ENCODE measurements around the gene SPHKAP.
"Not testable (repeated sequence)": the region's sequence is repeated elsewhere in the genome, so short reads cannot be mapped to it uniquely, and the experiment has no call there.

Gene SPHKAP

DNA sequence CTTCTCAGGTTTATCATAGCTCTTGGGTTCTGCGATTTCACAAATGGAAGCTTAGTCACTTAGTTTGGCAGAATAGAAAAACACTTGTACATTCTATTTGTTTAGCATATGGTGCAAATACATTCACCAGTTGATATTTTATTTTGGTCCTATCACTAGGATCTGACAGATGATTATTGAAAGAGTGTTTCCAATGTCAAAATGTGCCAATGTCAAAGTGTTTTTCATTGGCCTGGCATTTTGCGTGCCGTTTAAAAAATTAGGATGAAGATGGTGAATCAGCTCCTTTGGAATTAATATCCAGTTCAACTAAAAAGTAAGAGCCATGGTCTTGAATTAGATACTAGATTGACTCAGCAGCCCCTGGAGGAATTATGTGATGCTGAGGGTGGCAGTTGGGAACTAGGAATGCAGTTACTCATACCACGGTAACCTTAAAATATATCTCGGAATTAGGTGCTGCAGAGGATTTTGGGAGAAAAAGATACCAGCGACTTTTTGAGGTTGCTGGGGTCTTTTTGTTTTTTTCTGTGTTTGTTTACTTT is 87.0 kb downstream of the SPHKAP start:
- in situ Hi-C loops (cut with MboI; ENCODE audit: low sequenced_read_pairs): no loop called here

- in situ Hi-C loops (cut with MboI; ENCODE audit: low sequenced_read_pairs): no loop called here
These were observed 89.4 kb downstream of the SPHKAP start for GRCh38 chr2:228092056-228092455.

GRCh38 chr2:228086561-228086960 is 94.9 kb downstream of the SPHKAP start:
- in situ Hi-C loops (cut with MboI; ENCODE audit: low sequenced_read_pairs): no loop called here

DNA sequence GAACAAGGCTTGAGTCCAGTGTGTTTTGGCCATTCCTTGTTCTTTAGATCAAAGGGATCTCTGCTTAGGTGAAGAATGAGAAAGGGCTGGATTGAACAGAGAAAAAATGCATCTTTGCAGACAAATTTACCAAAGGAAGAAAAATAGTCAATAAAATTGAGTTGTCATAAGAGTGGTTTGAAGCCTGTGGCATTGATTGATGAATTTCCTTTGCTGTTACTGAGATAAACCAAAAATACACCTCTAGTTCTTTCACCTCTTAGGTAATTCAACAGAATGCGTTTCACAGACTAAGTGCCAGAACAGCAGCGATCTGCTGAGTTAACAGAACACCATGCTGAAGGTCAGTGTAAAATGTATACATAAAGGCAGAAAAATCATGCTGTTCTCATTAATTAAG is 96.8 kb downstream of the SPHKAP start:
- in situ Hi-C loops (cut with MboI; ENCODE audit: low sequenced_read_pairs): no loop called here

- in situ Hi-C loops (cut with MboI; ENCODE audit: low sequenced_read_pairs): no loop called here
These were observed 98.4 kb downstream of the SPHKAP start for GRCh38 chr2:228083131-228083530.

DNA sequence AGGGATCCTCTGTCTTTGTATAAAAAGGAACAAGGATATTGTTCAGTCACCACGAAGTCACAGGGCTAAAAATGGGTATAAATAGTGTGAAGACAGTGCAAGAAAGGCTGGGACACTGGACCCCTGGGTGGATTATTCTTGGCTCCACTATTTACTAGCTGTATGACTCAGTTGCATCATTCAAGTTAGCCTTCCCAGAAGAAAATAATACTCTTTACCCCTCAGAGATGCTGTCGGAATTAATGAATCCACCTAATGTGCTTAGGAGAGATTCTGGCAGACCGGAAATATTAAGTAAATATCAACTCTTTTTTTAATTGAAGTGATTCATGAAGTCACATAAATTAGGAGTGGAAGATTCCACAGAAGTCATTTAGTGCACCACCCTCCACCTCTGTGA is 98.9 kb downstream of the SPHKAP start:
- in situ Hi-C loops (cut with MboI; ENCODE audit: low sequenced_read_pairs): no loop called here

DNA sequence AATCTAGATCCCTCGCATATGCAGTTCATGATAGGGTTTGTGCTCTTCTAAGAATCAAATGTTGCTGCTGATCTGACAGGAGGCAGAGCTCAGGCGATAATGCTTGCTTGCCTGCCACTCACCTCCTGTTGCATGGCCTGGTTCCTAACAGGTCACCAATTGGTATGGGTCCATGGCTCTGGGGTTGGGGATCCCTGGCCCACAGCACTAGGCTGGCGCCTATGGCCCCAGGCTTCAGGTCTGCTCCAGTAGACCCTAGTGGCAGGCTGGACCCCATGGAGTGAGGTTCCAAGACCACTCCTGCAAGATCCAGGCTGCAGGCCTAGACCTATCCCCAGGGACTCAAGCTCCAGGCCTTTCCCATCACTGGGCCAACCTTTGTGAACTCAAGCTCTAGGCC is 102.3 kb downstream of the SPHKAP start:
- in situ Hi-C loops (cut with MboI; ENCODE audit: low sequenced_read_pairs): no loop called here

GRCh38 chr2:228076695-228077094 is 104.8 kb downstream of the SPHKAP start:
- in situ Hi-C loops (cut with MboI; ENCODE audit: low sequenced_read_pairs): not testable (repeated sequence)

DNA sequence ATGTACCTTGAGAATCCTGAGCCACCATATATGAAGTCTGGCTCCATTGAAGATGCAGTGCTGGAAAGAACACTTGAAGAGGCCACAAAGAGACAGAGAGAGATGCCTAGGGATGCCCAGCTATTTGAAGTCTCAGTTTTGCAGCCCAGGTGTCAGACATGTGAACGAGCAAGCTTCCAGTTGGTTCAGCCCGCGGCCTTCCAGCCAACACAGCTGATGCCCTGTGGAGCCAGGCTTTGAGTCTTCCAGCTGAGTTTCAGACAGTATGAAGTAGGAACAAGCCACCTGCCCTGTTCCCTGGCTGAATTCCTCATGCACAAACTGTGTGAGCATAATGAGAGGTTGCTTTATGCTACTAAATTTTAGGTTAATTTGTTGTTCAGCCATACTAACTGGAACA is 108.8 kb downstream of the SPHKAP start:
- in situ Hi-C loops (cut with MboI; ENCODE audit: low sequenced_read_pairs): no loop called here

- in situ Hi-C loops (cut with MboI; ENCODE audit: low sequenced_read_pairs): no loop called here
These were observed 114.2 kb downstream of the SPHKAP start for GRCh38 chr2:228067309-228067708.

DNA sequence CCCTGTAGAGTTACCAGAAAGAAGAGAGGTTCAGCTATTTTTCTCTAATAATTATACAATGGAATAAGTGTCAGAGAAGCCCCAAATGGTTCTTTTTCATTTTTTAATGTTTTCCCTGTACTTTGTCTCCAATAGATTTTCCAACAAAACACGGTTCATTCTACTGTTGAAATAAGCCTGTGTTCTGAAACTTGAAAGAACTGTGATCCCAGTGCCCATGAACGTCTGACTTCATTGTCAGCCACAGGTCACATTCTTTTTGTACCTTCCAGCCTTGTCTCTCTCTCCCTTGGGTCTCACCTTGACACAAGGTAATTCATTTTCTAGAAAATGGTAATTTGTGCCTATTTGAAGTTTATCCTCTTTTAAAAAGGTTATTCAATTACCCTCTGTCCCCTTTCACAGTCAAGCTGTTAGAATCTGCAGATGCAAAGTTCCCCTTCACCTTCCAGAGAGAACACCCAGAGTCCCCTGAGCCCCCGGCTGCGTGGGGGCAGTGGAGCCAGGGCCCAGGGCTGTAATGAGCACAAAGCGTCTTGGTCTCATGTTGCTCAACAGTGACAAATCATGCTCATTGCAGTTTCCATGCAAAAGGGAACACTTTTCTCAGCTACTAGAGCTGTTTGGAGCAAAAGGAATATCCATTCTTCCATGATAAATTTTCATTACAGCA is 115.2 kb downstream of the SPHKAP start:
- in situ Hi-C loops (cut with MboI; ENCODE audit: low sequenced_read_pairs): no loop called here

DNA sequence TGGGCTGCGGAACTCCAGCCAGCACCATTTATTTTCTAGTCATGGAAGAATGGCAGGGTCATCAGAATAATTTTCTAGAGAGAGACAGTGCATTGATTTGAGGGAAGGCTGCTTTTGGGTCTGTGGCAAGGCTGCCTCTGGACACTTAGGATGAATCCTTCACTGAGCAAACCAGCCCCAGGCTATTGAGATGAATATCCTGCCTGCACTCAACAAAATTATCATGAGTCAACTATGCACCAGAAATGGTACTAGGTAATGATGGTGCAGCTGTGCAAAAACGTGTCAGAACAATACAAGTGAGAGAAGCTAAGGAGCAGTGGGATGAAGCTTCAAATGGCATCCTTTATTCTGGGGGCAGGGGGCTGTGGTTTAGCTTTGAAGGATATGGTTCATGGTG is 115.8 kb downstream of the SPHKAP start:
- in situ Hi-C loops (cut with MboI; ENCODE audit: low sequenced_read_pairs): no loop called here

- in situ Hi-C loops (cut with MboI; ENCODE audit: low sequenced_read_pairs): no loop called here
These were observed 116.6 kb downstream of the SPHKAP start for GRCh38 chr2:228064796-228065315.

DNA sequence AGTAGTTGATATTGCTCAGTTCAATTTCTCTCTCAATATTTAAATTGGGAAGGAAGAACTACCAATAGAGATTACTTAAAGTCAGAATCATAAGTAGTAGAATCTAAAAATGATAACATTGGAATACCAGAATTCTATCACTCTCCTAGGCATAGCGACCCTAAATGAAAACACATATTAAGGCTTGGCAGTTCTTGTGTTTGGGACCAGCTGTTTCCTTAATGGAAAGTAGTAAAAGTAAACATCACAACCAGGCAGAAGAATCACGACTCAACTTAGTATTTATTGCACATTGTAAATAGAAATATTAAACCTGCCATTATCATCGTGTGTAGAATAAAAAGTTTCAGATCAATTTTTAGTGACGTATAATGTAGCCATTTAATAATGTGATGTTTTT is 117.5 kb downstream of the SPHKAP start:
- in situ Hi-C loops (cut with MboI; ENCODE audit: low sequenced_read_pairs): no loop called here

- in situ Hi-C loops (cut with MboI; ENCODE audit: low sequenced_read_pairs): no loop called here
These were observed 117.9 kb downstream of the SPHKAP start for GRCh38 chr2:228063558-228063957.

DNA sequence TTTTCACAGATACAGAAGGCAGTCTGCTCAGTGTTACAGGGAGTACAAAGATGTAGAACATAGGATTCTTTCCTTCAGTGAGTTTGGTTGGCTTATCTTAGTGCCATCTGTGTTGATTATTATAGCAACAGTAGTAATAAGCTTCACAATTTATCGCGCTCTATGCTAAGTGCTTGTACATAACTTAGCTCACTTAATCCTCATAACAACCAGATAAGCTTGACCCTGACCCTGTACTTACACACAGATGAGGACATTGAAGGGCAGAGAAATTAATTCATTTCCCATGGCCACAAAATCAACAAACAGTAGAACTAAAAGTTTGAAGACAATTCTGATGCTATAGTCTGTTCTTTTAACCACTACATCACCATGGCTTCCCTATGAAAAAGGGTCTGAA is 121.8 kb downstream of the SPHKAP start:
- in situ Hi-C loops (cut with MboI; ENCODE audit: low sequenced_read_pairs): no loop called here

- in situ Hi-C loops (cut with MboI; ENCODE audit: low sequenced_read_pairs): no loop called here
These were observed 125.0 kb downstream of the SPHKAP start for GRCh38 chr2:228056293-228057097.

GRCh38 chr2:228048838-228049490 is 132.5 kb downstream of the SPHKAP start:
- in situ Hi-C loops (cut with MboI; ENCODE audit: low sequenced_read_pairs): no loop called here

GRCh38 chr2:228040995-228041394 is 140.5 kb downstream of the SPHKAP start:
- in situ Hi-C loops (cut with MboI; ENCODE audit: low sequenced_read_pairs): no loop called here

DNA sequence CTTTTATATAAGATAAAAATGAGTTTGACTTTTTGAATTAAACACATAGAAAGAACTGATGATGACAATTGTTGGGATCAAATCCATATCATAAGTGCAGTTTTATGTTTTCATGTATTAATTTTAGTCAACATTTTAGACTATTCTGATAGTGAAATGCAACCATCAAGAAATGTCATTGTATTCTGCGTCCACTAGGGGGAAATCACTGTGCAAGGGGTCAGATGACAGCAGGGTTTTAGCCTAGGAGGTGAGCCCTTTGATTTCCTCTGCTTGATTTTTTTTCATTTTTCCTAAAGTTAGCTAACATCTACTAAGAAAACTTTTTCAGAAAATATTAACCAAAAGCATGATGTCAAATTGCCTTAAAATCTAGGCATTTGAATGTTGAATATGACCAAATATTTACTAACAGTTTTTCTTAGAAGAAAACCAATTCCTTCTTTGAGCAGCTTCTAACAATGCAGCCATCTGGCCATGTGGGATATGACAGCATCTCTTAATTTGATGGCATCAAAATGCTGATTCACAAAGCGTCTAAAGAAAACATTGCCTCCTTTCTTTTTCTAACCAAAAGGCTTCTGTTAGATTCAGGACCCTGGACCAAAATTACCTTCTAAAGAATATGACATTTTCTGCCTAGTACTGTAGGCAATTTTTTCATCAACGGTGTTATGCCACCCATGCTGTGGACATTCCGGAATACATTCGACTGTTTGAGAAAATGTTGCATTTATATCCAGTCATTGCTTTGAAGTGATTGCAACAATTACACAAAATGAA is 141.5 kb downstream of the SPHKAP start:
- in situ Hi-C loops (cut with MboI; ENCODE audit: low sequenced_read_pairs): no loop called here

- in situ Hi-C loops (cut with MboI; ENCODE audit: low sequenced_read_pairs): no loop called here
These were observed 142.5 kb downstream of the SPHKAP start for GRCh38 chr2:228038967-228039366.
